Endothelial cell of umbilical vein (primary cell): ENCODE data around the gene DCC. TPM values are rescaled to one million over a fixed set of nuclear protein-coding genes. Genes with fewer than 3 reads are reported as not detected.

Experiments
- BruUV-seq: library from RNA; stranded (reverse); fragments of 400-500 nt; replicated peaks from 2 replicates; lab custom pipeline; 2021; lab: Mats Ljungman, UMichigan
- CTCF ChIA-PET: fragments of 300-600, 350-600 bp; sonication (Branson Sonifier 250); formaldehyde crosslinking; loops from one replicate; lab custom pipeline; 2021; ENCODE audit warnings: antibody characterized with exemption, inconsistent platforms; lab: Charles Lee
- POLR2A ChIA-PET: fragments of 300-600, 350-600 bp; sonication (Branson Sonifier 250); formaldehyde crosslinking; loops from one replicate; lab custom pipeline; 2021; ENCODE audit warnings: antibody characterized with exemption, inconsistent platforms; lab: Charles Lee
- DNase-seq: peaks from one replicate; pipeline ENCODE4 v3.0.0-alpha.2; 2011; ENCODE audit warnings: low read depth, low spot score
- FAIRE-seq: peaks from 2 replicates; lab custom pipeline; 2011; peaks lifted over from hg19 to GRCh38; lab: Jason Lieb, UNC
- H2AFZ ChIP-seq: 2 replicates; pipeline ENCODE4 v1.6.0; 2012; ENCODE audit warnings: low read depth, low read length, control low read depth, inconsistent platforms
- H3K27ac ChIP-seq: 2 replicates; pipeline ENCODE4 v1.5.1; 2011; ENCODE audit warnings: low read depth, mild to moderate bottlenecking, control low read depth, low read length, moderate library complexity; ENCODE audit not compliant: insufficient read depth
- H3K27me3 ChIP-seq, 2 experiments: 2 replicates each; pipeline versions ENCODE4 v1.6.0 to v1.6.1; 2011; ENCODE audit warnings: low read length in 2 of 2, mixed read lengths in 1 of 2; ENCODE audit not compliant: control insufficient read depth in 2 of 2, insufficient read depth in 2 of 2
- H3K36me3 ChIP-seq, 2 experiments: 2 replicates in 1 of 2; 3 replicates in 1 of 2; pipeline ENCODE4 v1.5.1; 2011; ENCODE audit warnings: low read length in 2 of 2, mild to moderate bottlenecking in 1 of 2, moderate library complexity in 1 of 2; ENCODE audit not compliant: control insufficient read depth in 2 of 2, insufficient read depth in 2 of 2; ENCODE audit errors: extremely low read depth in 1 of 2
- H3K4me1 ChIP-seq: 3 replicates; pipeline ENCODE4 v1.5.1; 2011; ENCODE audit warnings: mild to moderate bottlenecking, low read length; ENCODE audit not compliant: control insufficient read depth, insufficient read depth; ENCODE audit errors: extremely low read depth
- H3K4me2 ChIP-seq: 2 replicates; pipeline ENCODE4 v1.6.1; 2011; ENCODE audit warnings: low read length, control low read depth, mixed read lengths; ENCODE audit not compliant: insufficient read depth
- H3K4me3 ChIP-seq, 3 experiments: fragments of 200-600 bp in 1 of 3; sonication (generic), shearing (Covaris generic) in 1 of 3; replicated peaks in 1 of 3; 2 replicates each; pipeline ENCODE4 v1.5.1; 2011 to 2016; ENCODE audit warnings: control low read depth in 3 of 3, low read length in 3 of 3, mild to moderate bottlenecking in 2 of 3, inconsistent platforms in 1 of 3, low read depth in 1 of 3, moderate library complexity in 1 of 3; ENCODE audit not compliant: insufficient read depth in 1 of 3
- H3K79me2 ChIP-seq: 2 replicates; pipeline ENCODE4 v1.6.0; 2012; ENCODE audit warnings: low read length, inconsistent platforms; ENCODE audit not compliant: control insufficient read depth, insufficient read depth
- H3K9ac ChIP-seq: replicated peaks from 2 replicates; pipeline ENCODE3; 2011; ENCODE audit warnings: low read length, control low read depth; ENCODE audit not compliant: insufficient read depth; ENCODE audit errors: extremely low read depth
- H3K9me1 ChIP-seq: replicated peaks from 3 replicates; pipeline ENCODE4 v1.6.0; 2011; ENCODE audit warnings: mild to moderate bottlenecking, low read length; ENCODE audit not compliant: control insufficient read depth, insufficient read depth; ENCODE audit errors: extremely low read depth
- H3K9me3 ChIP-seq: replicated peaks from 2 replicates; pipeline ENCODE4 v1.5.1; 2012; ENCODE audit warnings: low read length, inconsistent platforms; ENCODE audit not compliant: control insufficient read depth, insufficient read depth
- H4K20me1 ChIP-seq: replicated peaks from 2 replicates; pipeline ENCODE3; 2011; ENCODE audit warnings: mild to moderate bottlenecking, low read length; ENCODE audit not compliant: control insufficient read depth, insufficient read depth; ENCODE audit errors: extremely low read depth
- EZH2 ChIP-seq: IDR thresholded peaks from 2 replicates; pipeline ENCODE4 v1.6.1; 2012; ENCODE audit warnings: borderline replicate concordance, low read depth, mild to moderate bottlenecking, moderate library complexity, low read length, inconsistent platforms; ENCODE audit not compliant: severe bottlenecking
- FOS ChIP-seq: IDR thresholded peaks from 2 replicates; pipeline ENCODE4 v1.6.1; 2011; ENCODE audit warnings: mild to moderate bottlenecking, low read length, moderate library complexity, borderline replicate concordance; ENCODE audit not compliant: insufficient read depth
- GATA2 ChIP-seq: IDR thresholded peaks from 2 replicates; pipeline ENCODE4 v1.7.0; 2011; ENCODE audit warnings: low read depth, mild to moderate bottlenecking, moderate library complexity, mixed read lengths, low read length; ENCODE audit not compliant: insufficient read length, insufficient read depth
- JUN ChIP-seq: IDR thresholded peaks from 2 replicates; pipeline ENCODE4 v1.6.1; 2011; ENCODE audit warnings: borderline replicate concordance, low read depth; ENCODE audit not compliant: insufficient read length, insufficient read depth
- MYC ChIP-seq: IDR thresholded peaks from one replicate; pipeline ENCODE4 v1.6.1; 2011; ENCODE audit warnings: mild to moderate bottlenecking, low read depth, low read length
- POLR2A ChIP-seq: IDR thresholded peaks from 2 replicates; pipeline ENCODE4 v1.6.1; 2012; ENCODE audit warnings: low read depth, mild to moderate bottlenecking, control low read depth, low read length
- POLR2AphosphoS5 ChIP-seq: IDR thresholded peaks from 2 replicates; pipeline ENCODE4 v1.6.1; 2012; ENCODE audit warnings: low read depth, mild to moderate bottlenecking, control low read depth, low read length, moderate library complexity; ENCODE audit not compliant: insufficient read depth
- dilution Hi-C: fragments of 300-500 bp; cut with MboI; formaldehyde crosslinking; loops from one replicate; pipeline ENCODE4 v1.15.0; 2019; ENCODE audit warnings: low sequenced_read_pairs; ENCODE audit not compliant: extremely low pct_ligation_motif_present
- intact Hi-C: fragments of 100-400 bp; cut with micrococcal nuclease; formaldehyde crosslinking; loops from one replicate; pipeline ENCODE4 v1.10.0; 2022
- polyA plus RNA-seq, 4 experiments: library from polyadenylated mRNA; depleted of rRNA in 3 of 4; stranded (reverse) in 3 of 4; unstranded in 1 of 4; fragments of >200 nt; gene quantifications; 2 replicates each; pipeline versions ENCODE4 v1.2.1 to v1.2.3, GENCODE V29; 2011 to 2012; ENCODE audit warnings: missing spikeins in 1 of 4
- total RNA-seq: library from RNA; stranded (reverse); gene quantifications from 2 replicates; pipeline ENCODE4 v1.2.3, GENCODE V29; 2021

DCC gene
- total and polyA plus RNA-seq, 2 donors (not counting 3 experiments of a cell fraction or from before 2014, with no cell fraction given), result not detected

GRCh38 chr18:53560546-53560945 is 1220.5 kb downstream of the DCC start:
- H3K9me3 ChIP-seq, result peaks cover 2% of the 10 kb centered on the region
- no peak overlapping the region for H3K9ac ChIP-seq
- no peak overlapping the region for H3K4me2 ChIP-seq
- no TSS peak for BruUV-seq
- no peak for FAIRE-seq
- no peak overlapping the region for H2AFZ ChIP-seq
- dilution Hi-C loops, result no loop called here
- no peak overlapping the region for H3K27ac ChIP-seq
- no peak for TF ChIP-seq JUN
- no peak for TF ChIP-seq FOS
- no peak for TF ChIP-seq POLR2AphosphoS5
- no peak for TF ChIP-seq POLR2A
- no peak for TF ChIP-seq EZH2
- TF ChIP-seq MYC, result no peak
- no peaks in the 10 kb centered on the region for H3K4me1 ChIP-seq
- H3K36me3 ChIP-seq, result no peaks in the 10 kb centered on the region
- intact Hi-C loops, result no loop called here
- no peak overlapping the region for H3K4me3 ChIP-seq
- H3K9me1 ChIP-seq, result no peaks in the 10 kb centered on the region
- H4K20me1 ChIP-seq, result no peaks in the 10 kb centered on the region
- POLR2A ChIA-PET, result no interaction called here
- H3K79me2 ChIP-seq, result no peaks in the 10 kb centered on the region
- H3K27me3 ChIP-seq, result no peaks in the 10 kb centered on the region
- CTCF ChIA-PET, result no interaction called here
- DNase-seq, result no peak

GRCh38 chr18:53566626-53567025 is 1226.6 kb downstream of the DCC start:
- intact Hi-C loops, result no loop called here
- no peak for FAIRE-seq
- CTCF ChIA-PET, result interaction anchor here (1.2 to 1.7 kb wide), 2 partner anchors 562 to 1106 kb away, joined by 4 to 16 read pairs; no protein-coding TSS in a partner anchor

More at GRCh38 chr18:53566626-53567025, 1226.6 kb downstream of the DCC start:
- dilution Hi-C loops, result no loop called here
- POLR2A ChIA-PET, result no interaction called here
- H3K4me1 ChIP-seq, result no peaks in the 10 kb centered on the region
- H3K9me3 ChIP-seq, result peaks cover 2% of the 10 kb centered on the region
- H3K79me2 ChIP-seq, result no peaks in the 10 kb centered on the region
- no peak overlapping the region for H3K4me2 ChIP-seq
- H3K27me3 ChIP-seq, result no peaks in the 10 kb centered on the region
- no peak for TF ChIP-seq GATA2
- BruUV-seq, result no TSS peak
- no peaks in the 10 kb centered on the region for H4K20me1 ChIP-seq
- H3K9me1 ChIP-seq, result no peaks in the 10 kb centered on the region
- no peak overlapping the region for H3K27ac ChIP-seq
- no peaks in the 10 kb centered on the region for H3K36me3 ChIP-seq
- H3K4me3 ChIP-seq, result no peak overlapping the region
- H2AFZ ChIP-seq, result no peak overlapping the region
- no peak for DNase-seq
- H3K9ac ChIP-seq, result no peak overlapping the region
